Measurements from ENCODE around the gene MDGA2.

DNA sequence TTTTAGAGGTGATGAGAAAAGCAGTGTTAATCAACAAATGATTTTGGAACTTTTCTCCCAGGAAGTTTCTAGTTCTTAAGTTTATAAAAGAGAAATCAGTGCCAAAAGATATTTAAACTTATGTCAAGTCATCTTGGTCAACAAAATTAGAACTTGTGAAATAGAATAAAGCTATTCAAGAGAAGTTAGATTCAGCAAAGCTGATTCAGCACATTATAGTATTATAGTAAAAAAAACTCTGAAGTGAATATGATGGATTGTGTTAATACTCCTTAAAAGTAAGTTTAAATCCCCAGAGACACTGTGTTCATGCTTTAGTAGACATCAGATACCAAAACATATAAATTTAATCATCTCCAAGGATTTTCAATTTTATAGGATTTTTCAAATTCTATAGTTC lies 813.7 kb downstream of the MDGA2 start:
- TF ChIP-seq, protein P1, sequence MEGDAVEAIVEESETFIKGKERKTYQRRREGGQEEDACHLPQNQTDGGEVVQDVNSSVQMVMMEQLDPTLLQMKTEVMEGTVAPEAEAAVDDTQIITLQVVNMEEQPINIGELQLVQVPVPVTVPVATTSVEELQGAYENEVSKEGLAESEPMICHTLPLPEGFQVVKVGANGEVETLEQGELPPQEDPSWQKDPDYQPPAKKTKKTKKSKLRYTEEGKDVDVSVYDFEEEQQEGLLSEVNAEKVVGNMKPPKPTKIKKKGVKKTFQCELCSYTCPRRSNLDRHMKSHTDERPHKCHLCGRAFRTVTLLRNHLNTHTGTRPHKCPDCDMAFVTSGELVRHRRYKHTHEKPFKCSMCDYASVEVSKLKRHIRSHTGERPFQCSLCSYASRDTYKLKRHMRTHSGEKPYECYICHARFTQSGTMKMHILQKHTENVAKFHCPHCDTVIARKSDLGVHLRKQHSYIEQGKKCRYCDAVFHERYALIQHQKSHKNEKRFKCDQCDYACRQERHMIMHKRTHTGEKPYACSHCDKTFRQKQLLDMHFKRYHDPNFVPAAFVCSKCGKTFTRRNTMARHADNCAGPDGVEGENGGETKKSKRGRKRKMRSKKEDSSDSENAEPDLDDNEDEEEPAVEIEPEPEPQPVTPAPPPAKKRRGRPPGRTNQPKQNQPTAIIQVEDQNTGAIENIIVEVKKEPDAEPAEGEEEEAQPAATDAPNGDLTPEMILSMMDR (IDR thresholded peaks at IDR 0.05): no peak
- TF ChIP-seq EZH2phosphoT487 (IDR thresholded peaks at IDR 0.05; ENCODE audit: borderline replicate concordance, low read depth): no peak
- TF ChIP-seq SMC3 (IDR thresholded peaks at IDR 0.05; ENCODE audit: low read depth, low read length): no peak
- TF ChIP-seq RAD21 (IDR thresholded peaks at IDR 0.05; ENCODE audit: low read length): no peak
- TF ChIP-seq POLR2AphosphoS5 (IDR thresholded peaks at IDR 0.05; ENCODE audit: low read depth, low read length): no peak
- TF ChIP-seq, protein P2, sequence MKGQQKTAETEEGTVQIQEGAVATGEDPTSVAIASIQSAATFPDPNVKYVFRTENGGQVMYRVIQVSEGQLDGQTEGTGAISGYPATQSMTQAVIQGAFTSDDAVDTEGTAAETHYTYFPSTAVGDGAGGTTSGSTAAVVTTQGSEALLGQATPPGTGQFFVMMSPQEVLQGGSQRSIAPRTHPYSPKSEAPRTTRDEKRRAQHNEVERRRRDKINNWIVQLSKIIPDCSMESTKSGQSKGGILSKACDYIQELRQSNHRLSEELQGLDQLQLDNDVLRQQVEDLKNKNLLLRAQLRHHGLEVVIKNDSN (IDR thresholded peaks at IDR 0.05; ENCODE audit: borderline replicate concordance, low read depth): no peak
- no peak for TF ChIP-seq FOXJ3 (CRISPR knock-in tag; IDR thresholded peaks at IDR 0.05)
- no peak for TF ChIP-seq SIN3A (IDR thresholded peaks at IDR 0.05; ENCODE audit: borderline replicate concordance, low read depth, low read length)

Data from SK-N-SH (cell line).